ENCODE data around the gene WBP11. TPM values are rescaled to one million over a fixed set of nuclear protein-coding genes. Genes with fewer than 3 reads are reported as not detected.

WBP11 gene
- total RNA-seq, 1 experiment from 2014 or later, result 111 TPM

GRCh38 chr12:14825256-14825655 lies 22.0 kb upstream of the WBP11 start (continued):
- TF ChIP-seq IRF2 (CRISPR knock-in tag; IDR thresholded peaks at IDR 0.05; ENCODE audit: borderline replicate concordance, low read depth) (no peak), ZNF317 (CRISPR knock-in tag; IDR thresholded peaks at IDR 0.05; ENCODE audit: borderline replicate concordance, low read depth) (no peak), ESRRA (CRISPR knock-in tag; IDR thresholded peaks at IDR 0.05; ENCODE audit: borderline replicate concordance) (no peak)

- ATAC-seq, result no peak
Measured at GRCh38 chr12:14824012-14824634, 20.8 kb upstream of the WBP11 start.

GRCh38 chr12:14814014-14814413 lies 10.7 kb upstream of the WBP11 start, which contains the start of gene SMCO3:
TSS of gene SMCO3 (minus strand) at chr12:14814182. CDS start at chr12:14806680, 7,502 bp downstream.
- POLR2A ChIA-PET, result no interaction called here
- DNase-seq (ENCODE audit: low spot score) (no peak), ATAC-seq (no peak)
- TF ChIP-seq ZBTB43 (CRISPR knock-in tag; IDR thresholded peaks at IDR 0.05) (no peak), AFF4 (CRISPR knock-in tag; IDR thresholded peaks at IDR 0.05; ENCODE audit: borderline replicate concordance) (no peak), NFYB (CRISPR knock-in tag; conservative IDR thresholded peaks at IDR 0.05; ENCODE audit: low read depth) (no peak), USF1 (CRISPR knock-in tag; IDR thresholded peaks at IDR 0.05) (no peak), TEAD4 (CRISPR knock-in tag; IDR thresholded peaks at IDR 0.05) (no peak), E2F5 (CRISPR knock-in tag; IDR thresholded peaks at IDR 0.05) (no peak)
- no peaks in the 10 kb centered on the region for H3K9me3 Mint-ChIP-seq
- CTCF ChIA-PET, result no interaction called here
- H3K36me3 Mint-ChIP-seq, result no peaks in the 10 kb centered on the region
- H3K4me1 Mint-ChIP-seq, result no peaks in the 10 kb centered on the region
- H3K4me3 Mint-ChIP-seq, result no peak within 1 kb of the TSS
- no peak within 1 kb of the TSS for H3K27ac Mint-ChIP-seq
- no peaks in the 10 kb centered on the region; the same call in 1 of the 2 replicates for H3K27me3 Mint-ChIP-seq (ENCODE audit: low read depth)

More at GRCh38 chr12:14824012-14824634, 20.8 kb upstream of the WBP11 start:
- DNase-seq (ENCODE audit: low spot score), result no peak
- Mint-ChIP-seq H3K27me3 (ENCODE audit: low read depth) (no peaks in the 10 kb centered on the region), H3K9me3 (peaks cover 4% of the 10 kb centered on the region; the same call in 1 of the 2 replicates), H3K4me1 (peaks cover 9% of the 10 kb centered on the region), H3K27ac (no peak overlapping the region), H3K36me3 (no peaks in the 10 kb centered on the region), H3K4me3 (no peak overlapping the region)
- ChIA-PET CTCF (no interaction called here), POLR2A (no interaction called here)
- TF ChIP-seq ZBTB43 (CRISPR knock-in tag; IDR thresholded peaks at IDR 0.05) (no peak), ATF1 (CRISPR knock-in tag; IDR thresholded peaks at IDR 0.05) (no peak), GRHL2 (CRISPR knock-in tag; IDR thresholded peaks at IDR 0.05; ENCODE audit: insufficient replicate concordance, severe bottlenecking) (no peak)
